Osteocyte (in vitro differentiated cells): ENCODE results near the gene MAML2. TPM values are rescaled to one million over a fixed set of nuclear protein-coding genes. Genes with fewer than 3 reads are reported as not detected.

Source experiments
- DNase-seq: peaks from one replicate; pipeline ENCODE4 v3.0.0; 2021; ENCODE audit warnings: mixed read lengths; ENCODE audit not compliant: unreplicated experiment; ENCODE audit errors: extremely low spot score
- H3K27ac Mint-ChIP-seq: one replicate; pipeline ENCODE4 v1.8.0; 2021; ENCODE audit warnings: mild to moderate bottlenecking, mixed read lengths; ENCODE audit not compliant: unreplicated experiment
- H3K27me3 Mint-ChIP-seq: one replicate; pipeline ENCODE4 v1.8.0; 2021; ENCODE audit warnings: mixed read lengths; ENCODE audit not compliant: unreplicated experiment
- H3K36me3 Mint-ChIP-seq: one replicate; pipeline ENCODE4 v1.8.0; 2021; ENCODE audit warnings: mixed read lengths; ENCODE audit not compliant: unreplicated experiment
- H3K4me1 Mint-ChIP-seq: one replicate; pipeline ENCODE4 v1.8.0; 2021; ENCODE audit warnings: mixed read lengths; ENCODE audit not compliant: unreplicated experiment
- H3K4me3 Mint-ChIP-seq: one replicate; pipeline ENCODE4 v1.8.0; 2021; ENCODE audit warnings: mild to moderate bottlenecking, moderate library complexity, mixed read lengths; ENCODE audit not compliant: unreplicated experiment
- H3K9me3 Mint-ChIP-seq: one replicate; pipeline ENCODE4 v1.8.0; 2021; ENCODE audit warnings: mixed read lengths; ENCODE audit not compliant: unreplicated experiment
- CTCF ChIP-seq: fragments of 200-600 bp; sonication (generic); IDR thresholded peaks from 2 replicates; pipeline ENCODE4 v1.5.0; 2021; ENCODE audit warnings: antibody characterized with exemption, mild to moderate bottlenecking, moderate library complexity
- total RNA-seq: library from RNA; stranded (reverse); gene quantifications from 2 replicates; pipeline ENCODE4 v1.2.1, GENCODE V29; 2021

The MAML2 gene
- total RNA-seq, 1 donor from 2014 or later: 29.3 TPM

GRCh38 chr11:96061730-96062129, 281.3 kb downstream of the MAML2 start:
- DNase-seq: no peak
- peaks cover 43% of the 10 kb centered on the region for H3K4me1 Mint-ChIP-seq
- peaks cover 8% of the 10 kb centered on the region for H3K36me3 Mint-ChIP-seq
- no peak overlapping the region for H3K4me3 Mint-ChIP-seq
- no peaks in the 10 kb centered on the region for H3K9me3 Mint-ChIP-seq
- no peak for TF ChIP-seq CTCF
- H3K27ac Mint-ChIP-seq: peak overlapping the region; percentile 70
- no peaks in the 10 kb centered on the region for H3K27me3 Mint-ChIP-seq

GRCh38 chr11:96061069-96061468, 281.9 kb downstream of the MAML2 start:
- no peaks in the 10 kb centered on the region for H3K27me3 Mint-ChIP-seq
- peaks cover 5% of the 10 kb centered on the region for H3K36me3 Mint-ChIP-seq
- TF ChIP-seq CTCF: no peak
- no peak overlapping the region for H3K4me3 Mint-ChIP-seq
- DNase-seq: no peak
- peaks cover 49% of the 10 kb centered on the region for H3K4me1 Mint-ChIP-seq
- H3K9me3 Mint-ChIP-seq: no peaks in the 10 kb centered on the region
- peak overlapping the region; percentile 70 for H3K27ac Mint-ChIP-seq

GRCh38 chr11:96057502-96057901, 285.5 kb downstream of the MAML2 start:
- no peaks in the 10 kb centered on the region for H3K9me3 Mint-ChIP-seq
- no peak for DNase-seq
- no peaks in the 10 kb centered on the region for H3K27me3 Mint-ChIP-seq
- H3K4me3 Mint-ChIP-seq: no peak overlapping the region
- H3K36me3 Mint-ChIP-seq: peaks cover 5% of the 10 kb centered on the region
- peaks cover 68% of the 10 kb centered on the region for H3K4me1 Mint-ChIP-seq
- TF ChIP-seq CTCF: no peak
- no peak overlapping the region for H3K27ac Mint-ChIP-seq

GRCh38 chr11:96056576-96056975, 286.4 kb downstream of the MAML2 start:
- H3K4me1 Mint-ChIP-seq: peaks cover 62% of the 10 kb centered on the region
- H3K27ac Mint-ChIP-seq: peak overlapping the region; percentile 77
- peaks cover 5% of the 10 kb centered on the region for H3K36me3 Mint-ChIP-seq
- H3K27me3 Mint-ChIP-seq: no peaks in the 10 kb centered on the region
- H3K9me3 Mint-ChIP-seq: no peaks in the 10 kb centered on the region
- no peak for TF ChIP-seq CTCF
- no peak overlapping the region for H3K4me3 Mint-ChIP-seq
- no peak for DNase-seq

GRCh38 chr11:96055706-96056387, 287.1 kb downstream of the MAML2 start:
- peaks cover 54% of the 10 kb centered on the region for H3K4me1 Mint-ChIP-seq
- H3K27ac Mint-ChIP-seq: peak overlapping the region; percentile 77
- no peak for TF ChIP-seq CTCF
- H3K36me3 Mint-ChIP-seq: peaks cover 5% of the 10 kb centered on the region
- H3K27me3 Mint-ChIP-seq: no peaks in the 10 kb centered on the region
- DNase-seq: no peak
- H3K4me3 Mint-ChIP-seq: no peak overlapping the region
- H3K9me3 Mint-ChIP-seq: no peaks in the 10 kb centered on the region
